Measurements from ENCODE around the gene HSD3B2. TPM values are rescaled to one million over a fixed set of nuclear protein-coding genes. Genes with fewer than 3 reads are reported as not detected.

Gene HSD3B2
- total and polyA plus RNA-seq, 2 experiments from 2014 or later = 3.4 to 4.6 TPM

DNA sequence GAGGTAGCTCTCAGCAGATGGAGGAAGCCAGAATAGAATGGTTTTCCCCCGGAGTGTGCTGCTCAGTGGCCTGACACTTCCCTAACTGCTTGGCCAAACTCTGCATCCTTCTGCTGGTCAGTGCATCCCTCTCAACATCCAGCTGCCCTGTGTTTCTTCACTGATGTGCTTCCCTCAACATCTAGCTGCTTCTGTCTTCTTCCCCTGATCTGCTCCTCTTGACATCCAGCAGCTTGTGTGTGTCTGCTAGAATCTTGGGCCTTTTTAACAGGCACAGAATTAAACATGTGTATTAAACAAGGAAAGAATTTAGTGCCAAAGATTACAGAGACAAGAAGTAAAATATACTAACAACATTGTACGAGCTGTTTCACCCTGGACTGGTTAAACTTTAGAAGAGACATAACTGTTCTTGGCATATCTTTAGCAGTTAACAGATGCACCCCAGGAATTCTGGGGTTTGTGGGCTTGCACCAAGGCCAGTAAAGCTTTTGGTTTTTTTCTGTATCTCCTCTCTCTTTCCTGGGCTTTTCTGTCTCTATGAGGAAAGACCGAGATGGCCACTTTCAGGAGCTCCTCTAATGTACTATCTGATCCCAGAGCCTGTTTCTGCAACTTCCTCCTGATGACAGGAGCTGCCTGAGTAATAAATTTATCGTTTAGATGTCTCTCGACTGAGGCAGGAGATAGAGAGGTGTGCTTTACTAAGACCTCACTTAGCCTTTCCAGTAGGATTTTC is 57.3 kb downstream of the HSD3B2 start:
- H3K4me3 ChIP-seq = no peak overlapping the region
- no peaks in the 10 kb centered on the region for H3K9me2 ChIP-seq (replicated peaks; ENCODE audit: insufficient read depth)
- 53% methylated on average over 5 of the region's 5 CpGs for WGBS (ENCODE audit: low lambda C conversion rate, missing lambda C conversion rate)
- DNase-seq (ENCODE audit: low spot score) = no peak
- no peaks in the 10 kb centered on the region for H3K79me2 ChIP-seq
- no peaks in the 10 kb centered on the region for H3K27me3 ChIP-seq
- H4K20me1 ChIP-seq (ENCODE audit: insufficient read depth, poor library complexity, severe bottlenecking) = no peaks in the 10 kb centered on the region
- H3K4me2 ChIP-seq = no peak overlapping the region
- no peak overlapping the region for H3K27ac ChIP-seq
- peaks cover 12% of the 10 kb centered on the region for H3K4me1 ChIP-seq (ENCODE audit: insufficient read depth)
- no peaks in the 10 kb centered on the region for H3K9me3 ChIP-seq (ENCODE audit: low read depth)
- TF ChIP-seq, protein P1, sequence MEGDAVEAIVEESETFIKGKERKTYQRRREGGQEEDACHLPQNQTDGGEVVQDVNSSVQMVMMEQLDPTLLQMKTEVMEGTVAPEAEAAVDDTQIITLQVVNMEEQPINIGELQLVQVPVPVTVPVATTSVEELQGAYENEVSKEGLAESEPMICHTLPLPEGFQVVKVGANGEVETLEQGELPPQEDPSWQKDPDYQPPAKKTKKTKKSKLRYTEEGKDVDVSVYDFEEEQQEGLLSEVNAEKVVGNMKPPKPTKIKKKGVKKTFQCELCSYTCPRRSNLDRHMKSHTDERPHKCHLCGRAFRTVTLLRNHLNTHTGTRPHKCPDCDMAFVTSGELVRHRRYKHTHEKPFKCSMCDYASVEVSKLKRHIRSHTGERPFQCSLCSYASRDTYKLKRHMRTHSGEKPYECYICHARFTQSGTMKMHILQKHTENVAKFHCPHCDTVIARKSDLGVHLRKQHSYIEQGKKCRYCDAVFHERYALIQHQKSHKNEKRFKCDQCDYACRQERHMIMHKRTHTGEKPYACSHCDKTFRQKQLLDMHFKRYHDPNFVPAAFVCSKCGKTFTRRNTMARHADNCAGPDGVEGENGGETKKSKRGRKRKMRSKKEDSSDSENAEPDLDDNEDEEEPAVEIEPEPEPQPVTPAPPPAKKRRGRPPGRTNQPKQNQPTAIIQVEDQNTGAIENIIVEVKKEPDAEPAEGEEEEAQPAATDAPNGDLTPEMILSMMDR (IDR thresholded peaks at IDR 0.05; ENCODE audit: poor library complexity) = no peak
- TF ChIP-seq EZH2phosphoT487 (IDR thresholded peaks at IDR 0.05; ENCODE audit: low read depth, severe bottlenecking, unreplicated experiment) (no peak), EZH2 (IDR thresholded peaks at IDR 0.05; ENCODE audit: borderline replicate concordance) (no peak)
- no peaks in the 10 kb centered on the region for H3K36me3 ChIP-seq (replicated peaks; ENCODE audit: insufficient read depth, low read depth)
- no peak overlapping the region for H2AFZ ChIP-seq

Other genes with a start within 250 kb of the HSD3B2 start
- gene HAO2, start 46.4 kb upstream of the HSD3B2 start, total RNA-seq = 14.2 and 16.6 TPM in 2 replicates
- gene HAO2, start 46.4 kb upstream of the HSD3B2 start, polyA plus RNA-seq = 5.7 and 14.2 TPM in 2 replicates
- 62.4 and 101 TPM in 2 replicates for gene HSD3B1, start 92.1 kb downstream of the HSD3B2 start, total RNA-seq
- gene HSD3B1, start 92.1 kb downstream of the HSD3B2 start, polyA plus RNA-seq = 38.3 and 44.8 TPM in 2 replicates
- 7.3 and 7.5 TPM in 2 replicates for gene ZNF697, start 233.1 kb downstream of the HSD3B2 start, total RNA-seq
- 0.58 and 0.88 TPM in 2 replicates for gene ZNF697, start 233.1 kb downstream of the HSD3B2 start, polyA plus RNA-seq

All from hepatocyte (in vitro differentiated cells).